Measurements from ENCODE around the gene PSG3.
"Not testable (repeated sequence)": the region's sequence is repeated elsewhere in the genome, so short reads cannot be mapped to it uniquely, and the experiment has no call there.

GRCh38 chr19:42737581-42738011, 2.7 kb downstream of the PSG3 start:
- not testable (repeated sequence) for TF ChIP-seq CTCF, POLR2A (IDR thresholded peaks at IDR 0.05)
